Mucosa of descending colon (tissue), 3 donors: Measurements from ENCODE around the gene CSH2. TPM values are rescaled to one million over a fixed set of nuclear protein-coding genes. Genes with fewer than 3 reads are reported as not detected.

Experiments
- ATAC-seq: fragments of 200-7000 bp; cut with Tn5 transposase; one replicate; pipeline ENCODE4 v1.9.1; 2020; ENCODE audit warnings: mild to moderate bottlenecking, moderate library complexity
- DNase-seq, 3 donors: peaks; one replicate each; pipeline ENCODE4 v3.0.0-alpha.2; 2020
- H3K36me3 ChIP-seq: fragments of 200-600 bp; one replicate; pipeline ENCODE4 v1.8.0; 2021; ENCODE audit warnings: low read depth, mild to moderate bottlenecking
- H3K4me1 ChIP-seq: fragments of 200-600 bp; one replicate; pipeline ENCODE4 v1.8.0; 2021; ENCODE audit warnings: low read depth, mild to moderate bottlenecking
- H3K4me3 ChIP-seq: fragments of 200-600 bp; one replicate; pipeline ENCODE4 v1.8.0; 2021; ENCODE audit warnings: mild to moderate bottlenecking
- H3K9me3 ChIP-seq: fragments of 200-600 bp; one replicate; pipeline ENCODE4 v1.8.0; 2021; ENCODE audit warnings: mild to moderate bottlenecking
- intact Hi-C, 2 donors: fragments of 100-400 bp; cut with DNase I in 1 of 2; cut with micrococcal nuclease in 1 of 2; formaldehyde crosslinking; loops; one replicate each; pipeline versions ENCODE4 v1.11.0 to v1.11.1; 2022; cut with DNase I, micrococcal nuclease
- total RNA-seq, 3 donors: library from RNA; stranded (reverse); fragmentation: NEBNext Ultra II Directional in 2 of 3; extraction: Animal tissue kit (Norgen Biotek cat#: 25700) in 2 of 3; gene quantifications; one replicate each; pipeline versions ENCODE4 v1.2.1 to v1.2.4, GENCODE V29; 2021 to 2023
- TF ChIP-seq, protein P1 (sequence below): fragments of 200-600 bp; IDR thresholded peaks from one replicate; pipeline ENCODE4 v1.8.0; 2022; ENCODE audit warnings: antibody characterized with exemption, mild to moderate bottlenecking
- donor health status: DM: no; HTN: no; CAD: no; lungs with moderate emphysema.
- donor health status: DM: no; HTN: no; CAD: no.
- donor health status: DM: no; HTN: yes; CAD: no.

Gene CSH2
- total RNA-seq, 3 donors from 2014 or later = not detected

DNA sequence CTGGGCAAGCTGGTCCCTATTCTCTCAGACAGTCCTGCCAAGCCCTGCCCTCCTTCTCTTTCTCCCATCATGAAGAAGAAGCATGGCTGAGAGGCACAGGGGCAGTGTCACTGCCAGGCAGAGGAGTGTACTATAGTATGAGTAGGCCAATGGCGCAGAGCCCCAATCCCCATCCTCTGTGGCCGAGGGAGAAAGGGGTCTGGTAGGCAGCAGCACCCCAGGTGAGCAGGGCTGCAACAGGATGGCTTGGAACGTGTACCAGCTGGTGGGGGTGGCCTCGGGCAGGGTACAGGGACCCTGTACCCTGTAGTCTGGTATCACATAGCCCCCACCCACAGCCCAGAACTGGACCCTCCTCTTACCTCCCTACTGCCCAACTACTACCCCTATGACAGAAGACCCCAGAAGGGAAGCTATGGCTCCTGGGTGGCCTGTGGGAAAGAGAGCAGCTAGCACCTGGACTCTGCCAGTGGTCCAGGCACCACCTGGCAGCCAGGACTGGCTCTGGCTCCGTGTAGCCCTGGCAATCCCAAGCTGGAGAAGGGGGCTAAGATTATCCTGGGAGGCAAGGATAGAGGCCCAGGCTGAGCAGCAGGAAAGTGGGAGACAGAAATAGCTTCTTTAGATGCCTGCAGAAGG, 35.4 kb downstream of the CSH2 start:
- H3K36me3 ChIP-seq = peaks cover 20% of the 10 kb centered on the region
- DNase-seq = no peak
- intact Hi-C loops = no loop called here
- no peak overlapping the region for H3K4me3 ChIP-seq
- no peak for ATAC-seq
- peaks cover 31% of the 10 kb centered on the region for H3K4me1 ChIP-seq
- no peaks in the 10 kb centered on the region for H3K9me3 ChIP-seq
- TF ChIP-seq, protein P1, sequence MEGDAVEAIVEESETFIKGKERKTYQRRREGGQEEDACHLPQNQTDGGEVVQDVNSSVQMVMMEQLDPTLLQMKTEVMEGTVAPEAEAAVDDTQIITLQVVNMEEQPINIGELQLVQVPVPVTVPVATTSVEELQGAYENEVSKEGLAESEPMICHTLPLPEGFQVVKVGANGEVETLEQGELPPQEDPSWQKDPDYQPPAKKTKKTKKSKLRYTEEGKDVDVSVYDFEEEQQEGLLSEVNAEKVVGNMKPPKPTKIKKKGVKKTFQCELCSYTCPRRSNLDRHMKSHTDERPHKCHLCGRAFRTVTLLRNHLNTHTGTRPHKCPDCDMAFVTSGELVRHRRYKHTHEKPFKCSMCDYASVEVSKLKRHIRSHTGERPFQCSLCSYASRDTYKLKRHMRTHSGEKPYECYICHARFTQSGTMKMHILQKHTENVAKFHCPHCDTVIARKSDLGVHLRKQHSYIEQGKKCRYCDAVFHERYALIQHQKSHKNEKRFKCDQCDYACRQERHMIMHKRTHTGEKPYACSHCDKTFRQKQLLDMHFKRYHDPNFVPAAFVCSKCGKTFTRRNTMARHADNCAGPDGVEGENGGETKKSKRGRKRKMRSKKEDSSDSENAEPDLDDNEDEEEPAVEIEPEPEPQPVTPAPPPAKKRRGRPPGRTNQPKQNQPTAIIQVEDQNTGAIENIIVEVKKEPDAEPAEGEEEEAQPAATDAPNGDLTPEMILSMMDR = no peak

DNA sequence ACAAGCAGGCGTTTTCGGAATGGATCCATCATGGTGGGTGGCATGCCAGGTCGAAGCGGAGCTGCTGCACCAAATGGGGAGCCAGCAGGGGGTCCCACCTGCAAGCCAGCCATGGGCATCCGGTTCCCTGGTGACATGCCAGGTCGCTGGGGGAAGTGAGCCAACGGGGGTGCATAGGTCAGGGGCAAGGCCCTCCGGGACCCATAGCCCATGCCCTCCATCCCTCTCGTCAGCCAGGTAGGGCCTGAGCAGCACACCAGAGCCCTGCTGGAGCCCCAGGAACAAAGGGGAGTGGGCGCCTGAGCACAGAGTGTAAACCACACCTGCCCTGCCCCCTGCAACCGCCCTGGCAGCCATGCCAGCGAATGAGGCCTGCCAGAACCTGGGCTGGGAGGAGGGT, 36.0 kb downstream of the CSH2 start:
- DNase-seq = no peak
- Histone ChIP-seq H3K9me3 (no peaks in the 10 kb centered on the region), H3K4me3 (no peak overlapping the region), H3K4me1 (peaks cover 31% of the 10 kb centered on the region), H3K36me3 (peaks cover 20% of the 10 kb centered on the region)
- intact Hi-C loops = no loop called here
- ATAC-seq = no peak
- TF ChIP-seq, protein P1 = no peak

DNA sequence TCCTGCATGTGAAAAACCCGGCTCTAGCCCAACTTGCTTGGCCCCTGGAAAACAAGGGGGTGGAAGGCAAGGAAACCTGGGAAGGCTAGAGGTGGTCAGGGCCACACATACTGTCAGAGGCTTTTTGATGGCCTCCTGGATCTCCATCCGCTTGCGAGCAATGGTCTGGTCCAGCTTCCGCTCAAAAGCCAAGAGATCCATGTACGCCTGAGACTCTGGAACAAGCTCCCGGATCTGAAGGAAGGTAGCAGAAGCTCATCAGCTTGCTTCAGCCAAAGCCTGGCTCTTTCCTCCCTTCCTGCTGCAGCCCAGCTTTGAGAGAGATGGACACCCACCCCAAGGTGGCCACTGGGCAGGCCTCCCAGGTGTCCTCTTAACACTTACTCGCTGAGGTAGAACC, 36.7 kb downstream of the CSH2 start:
- no peaks in the 10 kb centered on the region for H3K9me3 ChIP-seq
- intact Hi-C loops = no loop called here
- TF ChIP-seq, protein P1 = no peak
- no peak overlapping the region for H3K4me3 ChIP-seq
- DNase-seq (no peak), ATAC-seq (no peak)
- peaks cover 31% of the 10 kb centered on the region for H3K4me1 ChIP-seq
- peaks cover 20% of the 10 kb centered on the region for H3K36me3 ChIP-seq

DNA sequence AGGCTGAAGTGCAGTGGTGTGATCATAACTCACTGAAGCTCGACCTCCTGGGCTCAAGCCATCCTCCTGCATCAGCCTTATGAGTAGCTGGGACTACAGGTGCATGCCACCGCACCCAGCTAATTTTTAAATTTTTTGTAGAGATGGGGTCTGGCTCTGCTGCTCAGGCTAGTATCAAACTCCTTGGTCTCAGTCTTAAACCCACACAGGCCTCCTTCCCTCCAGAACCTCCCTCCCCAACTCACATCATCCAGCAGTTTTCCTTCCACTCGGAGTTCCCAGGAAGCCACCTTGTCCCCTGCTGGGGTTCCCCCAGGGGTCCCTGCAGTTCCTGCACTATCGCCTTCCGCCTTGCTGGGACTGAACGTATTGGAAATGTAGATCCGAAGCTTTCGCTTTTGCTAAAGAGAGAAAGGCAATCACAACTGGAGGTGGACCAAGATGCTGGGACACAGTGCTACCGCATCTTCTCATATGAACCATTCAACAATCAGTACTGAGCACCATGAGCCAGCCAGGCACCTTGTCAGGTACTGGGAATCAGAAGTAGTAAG, 38.2 kb downstream of the CSH2 start:
- no peak for ATAC-seq
- Histone ChIP-seq H3K36me3 (peaks cover 32% of the 10 kb centered on the region), H3K9me3 (no peaks in the 10 kb centered on the region), H3K4me3 (no peak overlapping the region), H3K4me1 (peaks cover 20% of the 10 kb centered on the region)
- TF ChIP-seq, protein P1 = no peak
- intact Hi-C loops = no loop called here
- no peak for DNase-seq

DNA sequence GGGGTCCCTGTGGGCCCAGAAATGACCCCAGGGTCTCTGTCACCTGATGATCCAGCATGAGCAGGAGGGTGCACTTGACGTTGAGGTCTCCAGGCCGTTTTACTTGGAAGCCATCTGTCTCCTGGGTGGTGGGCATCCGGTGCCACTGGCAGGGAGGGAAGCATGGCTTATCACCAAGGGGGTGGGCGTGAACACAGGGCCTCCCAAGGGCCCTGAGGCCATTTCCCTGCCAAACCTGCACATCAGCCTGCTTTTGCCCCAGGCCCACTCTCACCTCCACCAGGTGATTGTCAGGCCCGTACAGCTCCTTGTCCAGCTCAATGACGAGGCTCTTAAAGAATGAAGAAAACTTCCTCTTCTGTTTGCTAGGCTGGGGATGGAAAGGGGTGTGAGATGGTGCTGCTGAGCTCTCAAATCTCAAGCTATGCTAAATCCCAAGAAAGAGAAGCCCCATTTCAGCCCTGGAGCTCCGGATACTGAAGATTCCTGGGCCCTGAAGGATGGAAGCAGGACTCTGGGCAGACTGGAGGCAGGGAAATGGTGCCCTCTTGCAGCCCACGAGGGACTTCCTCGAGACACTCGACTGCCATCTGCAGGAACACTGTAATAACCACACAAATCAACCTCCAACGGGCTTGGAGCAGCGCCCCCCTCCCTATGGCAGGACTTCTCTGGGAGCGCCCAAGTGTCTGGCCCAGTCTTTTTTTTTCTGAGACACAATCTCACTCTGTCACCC, 38.9 kb downstream of the CSH2 start:
- H3K4me1 ChIP-seq = peaks cover 15% of the 10 kb centered on the region
- TF ChIP-seq, protein P1 = peak; percentile 20
- peaks cover 37% of the 10 kb centered on the region for H3K36me3 ChIP-seq
- ATAC-seq = peak; percentile 77
- DNase-seq = peak in 2 of 3 donors; percentile 55 to 67
- intact Hi-C loops = no loop called here
- no peaks in the 10 kb centered on the region for H3K9me3 ChIP-seq
- no peak overlapping the region for H3K4me3 ChIP-seq
